GM19467 (cell line): ENCODE data around the gene ASCC1.
"Not testable (repeated sequence)": the region's sequence is repeated elsewhere in the genome, so short reads cannot be mapped to it uniquely, and the experiment has no call there.

ENCODE experiments used
- ATAC-seq: cut with Tn5 transposase; IDR thresholded peaks from one replicate; pipeline ENCODE4 v1.9.1; 2021; ENCODE audit warnings: mild to moderate bottlenecking, moderate library complexity; ENCODE audit not compliant: unreplicated experiment

The ASCC1 gene

GRCh38 chr10:72173619-72174296 lies 42.3 kb downstream of the ASCC1 start:
- ATAC-seq, result no peak

GRCh38 chr10:72173262-72173618 lies 42.8 kb downstream of the ASCC1 start:
- no peak for ATAC-seq

- ATAC-seq, result no peak
These were observed 44.9 kb downstream of the ASCC1 start for GRCh38 chr10:72171175-72171630.

- ATAC-seq, result no peak
These were observed 45.3 kb downstream of the ASCC1 start for GRCh38 chr10:72170733-72171132.

GRCh38 chr10:72170263-72170662 lies 45.8 kb downstream of the ASCC1 start:
- no peak for ATAC-seq

- no peak for ATAC-seq
These were observed 49.0 kb downstream of the ASCC1 start for GRCh38 chr10:72167118-72167517.

GRCh38 chr10:72164617-72165016 lies 51.5 kb downstream of the ASCC1 start:
- no peak for ATAC-seq

- no peak for ATAC-seq
These were observed 53.1 kb downstream of the ASCC1 start for GRCh38 chr10:72162978-72163377.

GRCh38 chr10:72158176-72158575 lies 57.9 kb downstream of the ASCC1 start:
- ATAC-seq, result no peak

GRCh38 chr10:72156223-72156622 lies 59.9 kb downstream of the ASCC1 start:
- ATAC-seq, result no peak

- no peak for ATAC-seq
These were observed 63.8 kb downstream of the ASCC1 start for GRCh38 chr10:72152286-72152685.

- ATAC-seq, result not testable (repeated sequence)
These were observed 65.2 kb downstream of the ASCC1 start for GRCh38 chr10:72150746-72151478.

- ATAC-seq, result not testable (repeated sequence)
These were observed 68.8 kb downstream of the ASCC1 start for GRCh38 chr10:72147324-72147584.

GRCh38 chr10:72146559-72147323 lies 69.3 kb downstream of the ASCC1 start:
- no peak for ATAC-seq

GRCh38 chr10:72146071-72146470 lies 70.0 kb downstream of the ASCC1 start:
- no peak for ATAC-seq

GRCh38 chr10:72145657-72146056 lies 70.4 kb downstream of the ASCC1 start:
- ATAC-seq, result no peak

- no peak for ATAC-seq
These were observed 75.2 kb downstream of the ASCC1 start for GRCh38 chr10:72140850-72141249.

GRCh38 chr10:72140174-72140573 lies 75.9 kb downstream of the ASCC1 start:
- no peak for ATAC-seq

GRCh38 chr10:72137583-72137982 lies 78.5 kb downstream of the ASCC1 start:
- no peak for ATAC-seq

- ATAC-seq, result not testable (repeated sequence)
These were observed 79.9 kb downstream of the ASCC1 start for GRCh38 chr10:72136225-72136624.

GRCh38 chr10:72134785-72135767 lies 81.0 kb downstream of the ASCC1 start:
- no peak for ATAC-seq
